Dedifferentiated amniotic fluid mesenchymal stem cell (primary cell): ENCODE results near the gene COL23A1.
"Not testable (repeated sequence)": the region's sequence is repeated elsewhere in the genome, so short reads cannot be mapped to it uniquely, and the experiment has no call there.

Source experiments
- DNase-seq: peaks from one replicate; pipeline ENCODE4 v3.0.0-alpha.2; 2016; ENCODE audit errors: extremely low spot score

COL23A1 gene

DNA sequence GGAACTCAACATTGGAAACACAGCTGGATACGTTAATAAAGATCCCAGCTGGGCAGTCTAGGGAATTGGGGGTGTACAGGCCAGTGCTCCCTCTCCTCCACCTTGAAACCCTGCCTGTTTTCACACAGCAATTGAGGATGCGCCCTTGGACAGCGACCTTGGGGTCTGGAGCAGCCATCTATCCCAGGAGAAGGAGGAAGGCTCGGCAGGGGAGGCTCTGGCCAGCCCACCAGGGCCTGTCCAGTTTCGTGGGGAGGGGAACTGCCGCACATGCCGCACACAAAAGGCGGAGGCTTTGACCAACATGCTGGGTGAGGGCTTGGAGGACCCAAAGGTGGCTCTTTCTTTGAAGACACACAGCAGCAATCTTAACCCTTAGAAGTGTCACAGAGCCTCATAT is 1.4 kb downstream of the COL23A1 start:
- DNase-seq: no peak

DNA sequence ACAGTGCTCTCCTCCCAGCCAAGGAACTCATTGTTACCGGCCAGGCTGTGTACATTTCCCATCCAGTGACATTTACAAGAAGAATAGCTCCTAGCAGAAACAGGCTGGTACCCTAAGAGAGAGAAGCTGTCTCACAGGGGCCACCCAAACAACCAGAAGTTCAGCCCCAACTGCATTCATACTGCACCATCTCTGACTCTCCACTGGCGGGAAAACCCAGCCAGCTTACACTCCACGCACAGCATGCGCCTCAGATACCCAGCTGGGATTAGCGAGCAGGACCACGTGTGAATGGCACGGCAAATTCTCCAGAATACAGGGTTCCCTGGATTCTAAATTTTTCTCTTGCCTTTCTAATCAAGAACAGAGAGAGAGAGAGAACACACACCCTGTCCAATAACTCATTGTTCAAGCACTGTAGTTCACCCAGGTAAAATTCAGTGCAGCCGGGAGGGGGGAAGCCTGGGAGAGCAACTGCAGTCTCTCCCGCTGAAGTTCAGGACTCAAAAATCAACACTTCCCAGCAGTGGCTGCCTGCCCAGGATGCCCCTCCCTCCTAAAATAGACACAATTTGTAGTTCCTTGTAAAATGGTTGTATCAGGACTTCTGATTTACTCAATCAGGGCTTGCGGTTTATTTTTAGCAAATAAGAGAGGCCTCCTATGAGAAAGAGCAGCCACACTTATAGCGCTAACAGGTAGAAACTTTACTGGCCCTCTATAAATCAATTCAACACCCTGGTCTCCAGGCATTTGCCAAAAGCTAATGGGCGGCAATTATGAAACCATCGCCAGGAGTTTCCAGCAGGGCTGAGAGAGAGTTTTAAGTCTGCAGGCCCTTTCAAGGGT is 2.2 kb downstream of the COL23A1 start:
- no peak for DNase-seq

GRCh38 chr5:178586396-178586795 is 3.8 kb downstream of the COL23A1 start:
- DNase-seq: no peak

DNA sequence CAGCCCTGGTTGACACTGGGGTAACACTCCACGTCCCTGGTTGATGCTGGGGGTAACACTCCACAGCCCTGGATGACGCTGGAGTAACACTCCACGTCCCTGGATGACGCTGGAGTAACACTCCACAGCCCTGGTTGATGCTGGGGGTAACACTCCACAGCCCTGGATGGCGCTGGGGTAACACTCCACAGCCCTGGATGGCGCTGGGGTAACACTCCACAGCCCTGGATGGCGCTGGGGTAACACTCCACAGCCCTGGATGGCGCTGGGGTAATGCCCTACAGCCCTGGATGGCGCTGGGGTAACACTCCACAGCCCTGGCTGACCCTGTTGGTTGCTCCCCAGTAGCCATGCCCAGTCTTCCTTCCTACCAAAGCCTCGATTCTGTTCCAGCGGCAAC is 4.8 kb downstream of the COL23A1 start:
- not testable (repeated sequence) for DNase-seq

- DNase-seq: no peak
These were observed 6.9 kb downstream of the COL23A1 start for GRCh38 chr5:178583279-178583678.

DNA sequence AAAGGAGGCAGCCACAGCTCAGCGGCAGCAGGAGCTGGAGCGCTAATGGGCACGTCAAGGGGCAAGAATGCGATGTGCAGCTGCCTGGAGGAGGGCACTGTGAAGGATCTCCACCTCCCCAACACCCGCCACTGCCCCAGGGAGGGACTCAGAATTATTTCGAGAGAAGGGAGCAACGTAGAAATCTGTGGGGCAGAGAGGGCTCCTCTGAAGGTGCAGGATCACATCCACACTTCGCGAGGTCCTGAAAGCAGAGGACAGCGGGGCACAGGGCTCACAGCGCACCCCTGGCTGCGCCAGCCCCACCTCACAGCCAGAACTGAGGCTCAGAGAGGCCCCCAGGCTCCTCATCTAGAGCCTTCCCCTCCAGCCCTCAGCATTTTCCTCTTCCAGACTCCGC is 7.9 kb downstream of the COL23A1 start:
- DNase-seq: no peak

DNA sequence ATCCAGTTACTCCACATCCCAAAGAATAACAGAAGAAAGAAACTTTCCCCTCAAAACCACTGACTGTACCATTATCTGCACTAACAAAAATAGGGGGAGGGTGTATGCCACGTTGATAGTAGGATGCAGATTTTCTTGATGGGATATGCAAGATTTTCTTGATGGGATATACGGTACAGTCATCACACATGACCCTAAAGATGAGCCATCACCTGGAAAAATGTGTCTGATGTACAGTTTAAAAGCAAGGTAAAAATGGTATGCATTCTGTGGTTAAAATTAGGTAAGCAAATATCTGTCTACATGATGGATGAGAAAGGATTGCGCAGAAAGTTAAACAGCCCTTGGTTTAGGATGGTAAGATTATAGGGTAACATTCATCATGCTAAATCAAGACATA is 8.6 kb downstream of the COL23A1 start:
- DNase-seq: no peak

DNA sequence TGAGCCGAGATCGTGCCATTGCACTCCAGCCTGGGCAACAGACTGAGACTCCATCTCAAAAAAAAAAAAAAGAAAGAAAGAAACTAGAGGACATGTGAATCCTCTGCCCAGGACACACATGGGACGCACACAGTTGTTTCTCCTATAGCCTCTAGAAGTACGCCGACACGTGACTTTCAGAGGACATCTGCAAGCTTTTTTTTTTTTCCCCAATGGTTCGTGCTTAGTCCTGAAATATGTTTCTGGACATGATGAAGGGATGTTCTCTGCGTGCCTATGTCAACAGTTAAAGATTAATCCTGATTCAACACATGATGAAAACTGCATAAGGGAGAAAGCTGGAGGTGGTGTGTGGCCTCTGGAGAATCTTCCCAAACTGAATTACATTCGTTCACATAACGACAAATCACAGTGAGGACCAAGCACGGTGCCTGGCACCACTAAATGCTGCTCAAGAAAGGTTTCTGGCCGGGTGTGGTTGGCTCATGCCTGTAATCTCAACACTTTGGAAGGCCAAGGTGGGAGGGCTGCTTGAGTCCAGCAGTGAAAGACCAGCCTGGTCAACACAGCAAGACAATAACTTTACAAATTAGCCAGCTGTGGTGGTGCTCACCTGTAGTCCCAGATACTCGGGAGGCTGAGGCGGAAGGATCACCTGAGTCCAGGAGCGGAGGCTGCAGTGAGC is 9.8 kb downstream of the COL23A1 start:
- no peak for DNase-seq

- DNase-seq: no peak
These were observed 12.2 kb downstream of the COL23A1 start for GRCh38 chr5:178577944-178578343.

- no peak for DNase-seq
These were observed 12.8 kb downstream of the COL23A1 start for GRCh38 chr5:178577376-178577839.

DNA sequence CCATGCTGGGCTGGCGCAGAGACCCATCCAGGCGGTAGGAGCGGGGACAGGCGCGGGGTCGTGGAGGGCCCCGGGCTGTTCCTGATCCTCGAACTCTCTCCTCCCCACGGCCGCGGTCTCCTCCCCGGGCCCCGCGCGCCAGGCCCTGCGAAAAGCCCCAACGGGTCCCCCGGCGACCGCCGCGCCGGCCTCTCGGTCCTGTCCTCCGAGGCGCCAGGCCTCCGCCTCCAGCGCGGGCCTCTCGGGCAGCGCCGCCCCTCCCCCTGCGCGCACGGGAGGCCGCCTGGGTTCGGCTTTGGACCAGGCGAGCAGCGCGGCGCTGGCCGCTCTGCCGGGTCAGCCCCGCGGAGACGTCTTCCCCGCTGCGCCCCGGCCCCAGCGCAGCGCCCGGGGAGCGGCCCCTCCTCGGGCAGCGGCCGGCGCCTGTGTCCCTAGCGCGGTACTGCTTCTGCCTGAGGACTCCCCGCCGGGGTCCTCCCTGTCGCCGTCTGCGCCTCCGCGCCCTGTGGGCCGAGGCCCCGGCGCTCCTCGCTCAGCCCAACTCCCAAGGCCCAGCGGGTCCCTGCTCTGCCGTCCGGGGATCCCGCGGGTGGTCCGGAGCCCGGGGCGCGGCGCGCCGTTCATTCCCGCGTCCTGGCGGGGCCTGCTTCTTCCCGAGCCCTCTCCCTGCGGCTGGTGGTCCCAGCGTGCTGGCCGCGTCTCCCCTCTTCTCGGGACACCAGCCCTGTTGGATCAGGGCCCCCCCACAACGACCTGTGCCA is 13.4 kb downstream of the COL23A1 start:
- DNase-seq: no peak

DNA sequence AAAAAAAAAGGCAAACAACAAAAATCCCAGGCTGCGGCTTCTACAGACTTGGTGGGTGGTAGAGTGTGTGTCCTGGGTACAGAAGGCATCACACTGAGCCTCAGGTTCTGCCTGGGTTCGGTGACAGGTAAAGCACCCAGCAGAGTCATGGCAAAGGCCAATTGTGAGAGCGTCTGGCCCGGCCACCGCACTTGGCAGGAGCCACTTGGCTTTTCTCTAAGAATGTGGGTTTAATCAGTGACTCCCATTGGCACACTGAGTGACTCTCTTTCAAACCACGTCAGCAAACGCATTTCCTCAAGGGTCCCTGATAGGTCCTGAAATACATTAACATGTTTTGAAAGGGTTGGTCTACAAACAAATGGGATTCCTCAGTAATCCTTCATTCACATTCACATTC is 17.0 kb downstream of the COL23A1 start:
- no peak for DNase-seq

- DNase-seq: no peak
These were observed 17.6 kb downstream of the COL23A1 start for GRCh38 chr5:178572617-178573016.

GRCh38 chr5:178569485-178569884 is 20.7 kb downstream of the COL23A1 start:
- no peak for DNase-seq

- DNase-seq: no peak
These were observed 25.2 kb downstream of the COL23A1 start for GRCh38 chr5:178564811-178565550.

DNA sequence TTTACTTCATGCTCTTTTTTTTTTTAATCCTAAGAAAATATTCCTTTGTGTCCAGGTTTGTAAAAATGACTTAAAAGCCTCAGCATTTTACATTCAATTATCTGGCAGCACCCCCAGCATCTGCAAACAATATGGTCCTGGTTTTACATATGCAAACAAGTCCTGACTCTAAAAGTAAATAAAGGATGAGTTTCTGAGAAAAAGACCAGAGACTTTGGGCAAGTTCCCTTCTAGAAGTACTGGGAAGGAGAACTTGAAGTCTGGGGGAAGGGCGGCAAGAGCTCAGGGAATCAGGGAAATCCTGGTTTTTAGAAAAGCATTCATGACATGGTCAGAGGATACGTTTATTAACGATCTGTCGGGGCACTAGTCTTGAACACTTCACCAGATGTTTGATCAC is 25.8 kb downstream of the COL23A1 start:
- no peak for DNase-seq

GRCh38 chr5:178563621-178564020 is 26.6 kb downstream of the COL23A1 start:
- DNase-seq: no peak

GRCh38 chr5:178561746-178562264 is 28.4 kb downstream of the COL23A1 start:
- DNase-seq: no peak

- no peak for DNase-seq
These were observed 29.3 kb downstream of the COL23A1 start for GRCh38 chr5:178560911-178561310.

- no peak for DNase-seq
These were observed 32.8 kb downstream of the COL23A1 start for GRCh38 chr5:178557416-178557815.

- no peak for DNase-seq
These were observed 34.4 kb downstream of the COL23A1 start for GRCh38 chr5:178555771-178556211.
